Body of pancreas (tissue), 4 donors: Measurements from ENCODE around the gene ETS1.

Experiments
- POLR2A ChIP-seq, 3 donors: fragments of 450-650 bp; IDR thresholded peaks; one replicate each; pipeline ENCODE4 v1.6.1; 2016; ENCODE audit warnings: antibody characterized with exemption in 3 of 3, mild to moderate bottlenecking in 2 of 3
- TF ChIP-seq, protein P1 (sequence below), 7 experiments: fragments of 450-650 bp in 4 of 7; fragments of 200-600 bp in 3 of 7; sonication (generic) in 3 of 7; IDR thresholded peaks; one replicate each; pipeline ENCODE4 v1.5.1; 2016 to 2019; ENCODE audit warnings: antibody characterized with exemption in 7 of 7

GRCh38 chr11:128551058-128551457 lies 36.3 kb downstream of the ETS1 start:
- TF ChIP-seq, protein P1, sequence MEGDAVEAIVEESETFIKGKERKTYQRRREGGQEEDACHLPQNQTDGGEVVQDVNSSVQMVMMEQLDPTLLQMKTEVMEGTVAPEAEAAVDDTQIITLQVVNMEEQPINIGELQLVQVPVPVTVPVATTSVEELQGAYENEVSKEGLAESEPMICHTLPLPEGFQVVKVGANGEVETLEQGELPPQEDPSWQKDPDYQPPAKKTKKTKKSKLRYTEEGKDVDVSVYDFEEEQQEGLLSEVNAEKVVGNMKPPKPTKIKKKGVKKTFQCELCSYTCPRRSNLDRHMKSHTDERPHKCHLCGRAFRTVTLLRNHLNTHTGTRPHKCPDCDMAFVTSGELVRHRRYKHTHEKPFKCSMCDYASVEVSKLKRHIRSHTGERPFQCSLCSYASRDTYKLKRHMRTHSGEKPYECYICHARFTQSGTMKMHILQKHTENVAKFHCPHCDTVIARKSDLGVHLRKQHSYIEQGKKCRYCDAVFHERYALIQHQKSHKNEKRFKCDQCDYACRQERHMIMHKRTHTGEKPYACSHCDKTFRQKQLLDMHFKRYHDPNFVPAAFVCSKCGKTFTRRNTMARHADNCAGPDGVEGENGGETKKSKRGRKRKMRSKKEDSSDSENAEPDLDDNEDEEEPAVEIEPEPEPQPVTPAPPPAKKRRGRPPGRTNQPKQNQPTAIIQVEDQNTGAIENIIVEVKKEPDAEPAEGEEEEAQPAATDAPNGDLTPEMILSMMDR (IDR thresholded peaks at IDR 0.05), result no peak
- TF ChIP-seq POLR2A (IDR thresholded peaks at IDR 0.05), result no peak
